ENCODE data around the gene PSORS1C1.
"Not testable (repeated sequence)": the region's sequence is repeated elsewhere in the genome, so short reads cannot be mapped to it uniquely, and the experiment has no call there.

The PSORS1C1 gene

DNA sequence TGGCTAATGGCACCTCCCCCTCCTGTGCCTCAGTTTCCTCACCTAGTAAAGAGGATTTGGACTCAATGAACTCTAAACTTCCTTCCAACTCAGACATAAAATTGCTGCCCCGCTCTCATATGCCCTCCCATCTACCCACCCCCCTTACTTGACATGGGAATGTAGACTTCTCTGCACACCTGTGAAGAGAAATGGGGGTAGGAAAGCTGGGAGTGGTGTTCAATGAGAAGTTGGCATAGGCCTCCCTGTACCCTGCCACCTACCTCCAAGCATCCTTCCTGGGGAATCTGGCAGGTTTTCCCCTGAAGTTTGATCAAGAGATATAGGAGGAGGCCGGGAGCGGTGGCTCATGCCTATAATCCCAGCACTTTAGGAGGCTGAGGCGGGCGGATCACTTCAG is 59.8 kb downstream of the PSORS1C1 start:
- no peak for DNase-seq (ENCODE audit: low read depth in 1 of 2, low spot score in 1 of 2)

GRCh38 chr6:31175971-31176370 is 61.4 kb downstream of the PSORS1C1 start:
- DNase-seq (ENCODE audit: low read depth in 1 of 2, low spot score in 1 of 2): no peak

- DNase-seq (ENCODE audit: low read depth in 1 of 2, low spot score in 1 of 2): no peak
These were observed 63.8 kb downstream of the PSORS1C1 start for GRCh38 chr6:31178143-31179041.

- no peak for DNase-seq (ENCODE audit: low read depth in 1 of 2, low spot score in 1 of 2)
These were observed 64.4 kb downstream of the PSORS1C1 start for GRCh38 chr6:31179042-31179386.

DNA sequence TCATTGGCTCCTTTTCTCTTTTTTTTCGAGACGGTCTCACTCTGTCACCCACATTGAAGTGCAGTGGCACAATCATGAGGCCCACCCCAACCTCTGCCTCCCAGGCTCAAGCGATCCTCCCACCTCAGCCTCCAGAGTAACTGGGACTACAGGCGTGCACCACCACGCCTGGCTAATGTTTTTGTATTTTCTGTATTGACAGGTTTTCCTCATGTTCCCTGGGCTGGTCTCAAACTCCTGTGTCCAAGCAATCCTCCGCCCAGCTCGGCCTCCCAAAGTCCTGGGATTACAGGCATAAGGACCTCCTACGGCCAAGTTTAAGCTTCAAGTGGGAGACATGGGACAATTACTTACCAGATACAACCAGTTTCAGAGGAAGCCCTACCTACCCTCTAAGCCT is 65.3 kb downstream of the PSORS1C1 start:
- no peak for DNase-seq (ENCODE audit: low read depth in 1 of 2, low spot score in 1 of 2)

DNA sequence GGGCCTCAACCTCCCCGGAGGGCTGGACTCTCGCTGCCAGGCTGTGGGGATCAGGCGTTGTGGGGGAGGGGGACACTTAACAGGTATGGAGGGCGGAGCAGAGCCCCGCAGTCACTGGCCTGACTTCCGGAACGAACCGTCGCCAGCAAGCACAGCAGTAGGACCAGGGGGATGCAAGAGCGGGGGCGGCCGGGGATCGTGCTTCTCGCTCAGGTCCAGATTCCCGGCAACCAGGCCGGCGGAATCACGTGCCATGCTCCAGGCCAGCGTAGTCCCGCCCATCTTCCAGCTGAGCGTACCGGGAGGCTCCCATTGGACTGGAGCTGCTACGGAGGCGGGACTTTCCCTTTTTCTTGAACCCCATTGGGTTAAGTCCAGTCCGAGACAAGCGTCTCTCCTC is 65.9 kb downstream of the PSORS1C1 start:
- peak in 1 of 2 donors; percentile 50 for DNase-seq (ENCODE audit: low read depth in 1 of 2, low spot score in 1 of 2)

GRCh38 chr6:31183287-31183686 is 68.7 kb downstream of the PSORS1C1 start:
- not testable (repeated sequence) for DNase-seq (ENCODE audit: low read depth in 1 of 2, low spot score in 1 of 2)

GRCh38 chr6:31183859-31184258 is 69.3 kb downstream of the PSORS1C1 start:
- DNase-seq (ENCODE audit: low read depth in 1 of 2, low spot score in 1 of 2): not testable (repeated sequence)

- not testable (repeated sequence) for DNase-seq (ENCODE audit: low read depth in 1 of 2, low spot score in 1 of 2)
These were observed 71.1 kb downstream of the PSORS1C1 start for GRCh38 chr6:31185695-31186051.

- no peak for DNase-seq (ENCODE audit: low read depth in 1 of 2, low spot score in 1 of 2)
These were observed 71.6 kb downstream of the PSORS1C1 start for GRCh38 chr6:31186052-31186734.

DNA sequence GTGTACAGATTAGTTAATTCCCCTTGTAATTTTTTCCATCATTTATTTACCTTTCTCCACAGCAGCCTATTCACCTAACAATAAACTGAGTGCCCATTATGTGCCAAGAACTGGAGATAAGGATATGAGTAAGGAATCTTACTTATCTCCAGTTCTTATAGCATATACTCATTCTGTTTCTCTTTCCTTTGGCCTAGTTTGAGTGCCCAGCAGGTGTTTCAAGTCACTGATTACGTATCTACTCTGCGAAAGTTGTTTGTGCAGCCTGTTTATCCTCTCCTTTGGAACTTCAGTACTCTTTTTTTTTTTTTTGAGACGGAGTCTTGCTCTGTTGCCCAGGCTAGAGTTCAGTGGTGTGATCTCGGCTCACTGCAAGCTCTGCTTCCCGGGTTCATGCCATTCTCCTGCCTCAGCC is 73.2 kb downstream of the PSORS1C1 start:
- DNase-seq (ENCODE audit: low read depth in 1 of 2, low spot score in 1 of 2): no peak

DNA sequence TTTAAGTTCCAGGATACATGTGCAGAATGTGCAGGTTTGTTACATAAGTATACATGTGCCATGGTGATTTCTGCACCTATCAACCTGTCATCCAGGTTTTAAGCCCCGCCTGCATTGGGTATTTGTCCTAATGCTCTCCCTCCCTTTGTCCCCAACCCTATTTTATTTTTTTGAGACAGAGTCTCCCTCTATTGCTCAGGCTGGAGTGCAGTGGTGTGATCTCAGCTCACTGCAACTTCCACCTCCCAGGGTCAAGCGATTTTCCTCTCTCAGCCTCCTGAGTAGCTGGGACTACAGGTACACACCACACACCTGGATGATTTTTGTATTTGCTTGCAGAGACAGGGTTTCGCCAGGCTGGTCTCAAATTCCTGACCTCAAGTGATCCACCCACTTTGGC is 74.6 kb downstream of the PSORS1C1 start:
- DNase-seq (ENCODE audit: low read depth in 1 of 2, low spot score in 1 of 2): not testable (repeated sequence)
